ENCODE measurements around the gene KDM2B. TPM values are rescaled to one million over a fixed set of nuclear protein-coding genes. Genes with fewer than 3 reads are reported as not detected.

Gene KDM2B
- total and polyA plus RNA-seq, 10 of the 15 experiments (the other 5 are each of a cell fraction or from before 2014, with no cell fraction given): 13.6 to 124 (median 40.4) TPM

DNA sequence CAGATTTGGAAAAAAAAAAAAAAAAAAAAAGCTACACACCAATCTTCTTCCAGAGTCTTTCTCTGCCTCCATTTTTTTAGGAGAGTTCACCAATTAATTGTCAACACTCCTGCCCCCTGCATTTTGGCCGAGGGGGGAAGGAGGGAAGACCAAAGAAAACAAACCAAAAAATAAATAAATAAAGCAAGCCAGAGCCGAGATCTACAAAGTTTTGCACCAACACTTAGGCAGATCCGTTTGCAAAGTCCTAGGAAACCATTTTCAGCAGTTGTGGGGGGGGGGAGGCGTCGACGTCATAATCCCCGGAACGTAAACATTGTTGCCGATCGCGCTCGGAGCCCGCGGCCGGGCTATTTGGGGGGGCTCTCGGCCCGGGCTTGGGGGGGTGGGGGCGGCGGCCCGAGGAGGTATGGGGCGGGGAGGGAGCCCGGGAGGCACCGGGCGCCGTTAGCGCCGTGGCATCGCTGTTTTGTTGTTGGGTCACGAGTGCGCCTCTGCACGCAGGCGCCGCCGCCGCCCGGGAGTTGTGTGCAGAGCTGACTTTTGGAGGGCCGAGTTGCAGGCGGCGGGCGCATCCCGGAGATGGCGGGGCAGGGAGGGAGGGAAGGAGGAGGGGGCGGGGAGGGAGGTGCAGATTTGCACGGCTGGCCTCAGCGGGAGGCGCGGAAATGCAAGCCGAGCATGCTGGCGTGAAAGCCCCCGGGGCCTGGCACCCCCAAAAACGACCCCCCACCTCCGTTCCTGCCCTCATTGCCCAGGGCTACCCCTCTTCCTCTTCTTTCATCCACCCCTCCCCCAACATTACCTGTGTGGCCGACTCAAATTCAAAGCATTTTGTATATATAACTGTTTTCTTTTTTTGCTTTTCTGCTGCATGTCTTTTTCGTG is 598 bp downstream of the KDM2B start:
- in situ Hi-C loops (cut with MboI): no loop called here
- H3K27me3 ChIP-seq (replicated peaks in 1 of 2; ENCODE audit: control insufficient read depth in 2 of 2, insufficient read depth in 2 of 2, low read length in 1 of 2): no peaks in the 10 kb centered on the region
- no peak for FAIRE-seq
- DNase-seq (ENCODE audit: low read depth, low spot score): no peak
- intact Hi-C loops (cut with micrococcal nuclease; ENCODE audit: unreplicated experiment): no loop called here
- ChIA-PET POLR2A (interaction anchor here (0.5 to 8.1 kb wide), 14 partner anchors 10 to 446 kb away, joined by 3 to 87 read pairs (median 4); partner anchors contain the start of gene ORAI1), SMC1A (ENCODE audit: uncharacterized antibody, unreplicated experiment) (interaction anchor here (0.6 to 7.3 kb wide), 10 partner anchors 27 to 214 kb away, joined by 3 to 46 read pairs (median 4); partner anchors contain the start of genes MORN3 and ORAI1), RAD21 (ENCODE audit: unreplicated experiment) (interaction anchor here (1.0 to 5.8 kb wide), 7 partner anchors 10 to 66 kb away, joined by 3 to 51 read pairs (median 17); partner anchors contain the start of gene ORAI1), CTCF (interaction anchor here (0.6 to 5.1 kb wide), 12 partner anchors 10 to 215 kb away, joined by 3 to 40 read pairs (median 5); no protein-coding TSS in a partner anchor)
- no peaks in the 10 kb centered on the region for H4K20me1 ChIP-seq (ENCODE audit: control insufficient read depth, insufficient read depth)
- H3K27ac ChIP-seq (ENCODE audit: control insufficient read depth, insufficient read depth): peak overlapping the region; percentile 59
- H2AFZ ChIP-seq (ENCODE audit: control insufficient read depth, low read depth, low read length): peak overlapping the region; percentile 75
- peaks cover 19% of the 10 kb centered on the region for H3K4me1 ChIP-seq (ENCODE audit: control insufficient read depth, insufficient read depth, low read length)
- H3K36me3 ChIP-seq (ENCODE audit: control insufficient read depth in 2 of 2, insufficient read depth in 2 of 2, low read length in 1 of 2): no peaks in the 10 kb centered on the region
- no peaks in the 10 kb centered on the region for H3K9me3 ChIP-seq (replicated peaks; ENCODE audit: control insufficient read depth, insufficient read depth, low read length)
- H3K4me2 ChIP-seq (ENCODE audit: control insufficient read depth, insufficient read depth): peak overlapping the region; percentile 95
- peak overlapping the region; percentile 77 for H3K4me3 ChIP-seq
- no TSS peak for BruUV-seq (replicated peaks)
- ATAC-seq: peak; percentile 67
- H3K9ac ChIP-seq (ENCODE audit: control insufficient read depth, insufficient read depth, low read length): peak overlapping the region; percentile 74
- WGBS (ENCODE audit: insufficient coverage, insufficient replicate concordance, low lambda C conversion rate, missing lambda C conversion rate): under 1% methylated on average over 30 of the region's 54 CpGs
- H3K79me2 ChIP-seq (ENCODE audit: control insufficient read depth, insufficient read depth, low read length): peaks cover 14% of the 10 kb centered on the region
- no peak for TF ChIP-seq PKNOX1 (IDR thresholded peaks at IDR 0.05)
- TF ChIP-seq ZBTB33 (IDR thresholded peaks at IDR 0.05): no peak
- TF ChIP-seq EED (IDR thresholded peaks at IDR 0.05; ENCODE audit: low read depth): no peak
- TF ChIP-seq USF1 (IDR thresholded peaks at IDR 0.05; ENCODE audit: borderline replicate concordance, extremely low read length, insufficient read depth, low read depth, low read length): peak; percentile 18
- TF ChIP-seq, protein P1, sequence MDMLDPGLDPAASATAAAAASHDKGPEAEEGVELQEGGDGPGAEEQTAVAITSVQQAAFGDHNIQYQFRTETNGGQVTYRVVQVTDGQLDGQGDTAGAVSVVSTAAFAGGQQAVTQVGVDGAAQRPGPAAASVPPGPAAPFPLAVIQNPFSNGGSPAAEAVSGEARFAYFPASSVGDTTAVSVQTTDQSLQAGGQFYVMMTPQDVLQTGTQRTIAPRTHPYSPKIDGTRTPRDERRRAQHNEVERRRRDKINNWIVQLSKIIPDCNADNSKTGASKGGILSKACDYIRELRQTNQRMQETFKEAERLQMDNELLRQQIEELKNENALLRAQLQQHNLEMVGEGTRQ (IDR thresholded peaks at IDR 0.05; ENCODE audit: borderline replicate concordance, low read depth, low read length): peak; percentile 6
- 0 out of 2 replicates have a peak, but pooled peaks have one; percentile 7 for TF ChIP-seq IKZF1 (conservative IDR thresholded peaks at IDR 0.05)
- TF ChIP-seq RBBP5 (conservative IDR thresholded peaks at IDR 0.05): no peak
- TF ChIP-seq FOXM1 (IDR thresholded peaks at IDR 0.05; ENCODE audit: low read depth, low read length): no peak
- TF ChIP-seq HDAC2 (IDR thresholded peaks at IDR 0.05): no peak
- peak; percentile 9; the same call in 1 of the 2 replicates for TF ChIP-seq SPI1 (IDR thresholded peaks at IDR 0.05; ENCODE audit: borderline replicate concordance, insufficient read depth, low read depth, low read length)
- TF ChIP-seq MXI1 (IDR thresholded peaks at IDR 0.05; ENCODE audit: low read depth, low read length): 0 out of 2 replicates have a peak, but pooled peaks have one; percentile 48
- 0 out of 2 replicates have a peak, but pooled peaks have one; percentile 3 for TF ChIP-seq CHD2 (IDR thresholded peaks at IDR 0.05; ENCODE audit: borderline replicate concordance, low read depth, low read length)
- TF ChIP-seq, protein P2, sequence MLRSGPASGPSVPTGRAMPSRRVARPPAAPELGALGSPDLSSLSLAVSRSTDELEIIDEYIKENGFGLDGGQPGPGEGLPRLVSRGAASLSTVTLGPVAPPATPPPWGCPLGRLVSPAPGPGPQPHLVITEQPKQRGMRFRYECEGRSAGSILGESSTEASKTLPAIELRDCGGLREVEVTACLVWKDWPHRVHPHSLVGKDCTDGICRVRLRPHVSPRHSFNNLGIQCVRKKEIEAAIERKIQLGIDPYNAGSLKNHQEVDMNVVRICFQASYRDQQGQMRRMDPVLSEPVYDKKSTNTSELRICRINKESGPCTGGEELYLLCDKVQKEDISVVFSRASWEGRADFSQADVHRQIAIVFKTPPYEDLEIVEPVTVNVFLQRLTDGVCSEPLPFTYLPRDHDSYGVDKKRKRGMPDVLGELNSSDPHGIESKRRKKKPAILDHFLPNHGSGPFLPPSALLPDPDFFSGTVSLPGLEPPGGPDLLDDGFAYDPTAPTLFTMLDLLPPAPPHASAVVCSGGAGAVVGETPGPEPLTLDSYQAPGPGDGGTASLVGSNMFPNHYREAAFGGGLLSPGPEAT (IDR thresholded peaks at IDR 0.05; ENCODE audit: low read depth): peak; percentile 38
- peak; percentile 74 for TF ChIP-seq ATF7 (IDR thresholded peaks at IDR 0.05; ENCODE audit: low read depth)

All from GM12878 (cell line).